Stimulated activated CD8-positive, alpha-beta memory T cell treated with anti-CD3 and anti-CD28 coated beads, Interleukin-4, amount 100 ng/mL, for 24 hours (primary cell): ENCODE measurements around the gene NPAP1.
"Not testable (repeated sequence)": the region's sequence is repeated elsewhere in the genome, so short reads cannot be mapped to it uniquely, and the experiment has no call there.

ENCODE experiments used
- DNase-seq: peaks from one replicate; pipeline ENCODE4 v3.0.0-alpha.2; 2020; ENCODE audit warnings: low read depth

NPAP1 gene, protein sequence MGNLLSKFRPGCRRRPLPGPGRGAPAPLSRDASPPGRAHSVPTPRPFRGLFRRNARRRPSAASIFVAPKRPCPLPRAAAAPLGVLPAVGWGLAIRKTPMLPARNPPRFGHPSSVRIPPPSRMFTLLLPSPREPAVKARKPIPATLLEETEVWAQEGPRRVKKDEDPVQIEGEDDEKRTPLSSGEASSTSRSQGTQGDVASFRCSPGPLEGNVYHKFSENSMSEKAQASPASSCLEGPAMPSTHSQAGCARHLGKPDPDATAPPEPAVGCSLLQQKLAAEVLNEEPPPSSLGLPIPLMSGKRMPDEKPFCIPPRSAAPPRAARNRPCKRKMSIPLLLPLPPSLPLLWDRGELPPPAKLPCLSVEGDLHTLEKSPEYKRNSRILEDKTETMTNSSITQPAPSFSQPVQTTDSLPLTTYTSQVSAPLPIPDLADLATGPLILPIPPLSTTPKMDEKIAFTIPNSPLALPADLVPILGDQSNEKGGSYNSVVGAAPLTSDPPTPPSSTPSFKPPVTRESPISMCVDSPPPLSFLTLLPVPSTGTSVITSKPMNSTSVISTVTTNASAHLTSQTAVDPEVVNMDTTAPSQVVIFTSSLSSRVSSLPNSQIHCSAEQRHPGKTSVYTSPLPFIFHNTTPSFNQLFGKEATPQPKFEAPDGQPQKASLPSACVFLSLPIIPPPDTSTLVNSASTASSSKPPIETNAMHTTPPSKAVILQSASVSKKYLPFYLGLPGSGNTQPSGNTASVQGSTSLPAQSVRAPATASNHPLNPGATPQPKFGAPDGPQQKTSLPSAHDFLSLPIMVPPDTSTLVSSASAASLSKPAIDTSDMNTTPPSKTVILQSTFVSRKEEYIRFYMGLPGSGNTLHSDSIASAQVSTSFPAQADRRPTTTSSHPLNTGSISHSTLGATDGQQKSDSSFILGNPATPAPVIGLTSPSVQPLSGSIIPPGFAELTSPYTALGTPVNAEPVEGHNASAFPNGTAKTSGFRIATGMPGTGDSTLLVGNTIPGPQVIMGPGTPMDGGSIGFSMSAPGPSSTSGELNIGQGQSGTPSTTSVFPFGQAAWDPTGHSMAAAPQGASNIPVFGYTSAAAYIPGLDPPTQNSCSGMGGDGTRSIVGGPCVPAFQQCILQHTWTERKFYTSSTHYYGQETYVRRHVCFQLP

GRCh38 chr15:24675332-24676144 lies at the start of gene NPAP1:
Gene NPAP1, plus strand, starts transcription at chr15:24675775. Its CDS starts 93 bp downstream, at chr15:24675868.
- DNase-seq = no peak

DNA sequence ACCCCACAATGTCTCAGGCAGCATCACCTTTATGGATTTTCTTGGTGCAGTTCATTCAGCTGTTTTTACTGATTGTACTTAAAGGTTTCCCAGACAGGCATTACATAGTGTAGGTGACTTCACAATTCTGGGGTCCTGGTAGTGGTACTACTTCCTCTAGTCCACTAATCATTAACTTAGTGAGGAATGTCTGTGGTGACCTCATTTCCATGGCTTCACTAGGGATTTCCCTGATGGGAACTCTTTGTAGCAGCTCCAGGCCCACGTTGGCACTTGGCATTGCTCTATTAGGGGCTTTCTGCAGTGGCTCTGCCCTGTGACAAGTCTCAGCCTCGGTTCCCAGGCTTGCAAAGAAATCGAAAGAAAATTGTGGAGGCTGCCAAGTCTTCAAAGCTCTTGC lies 48.1 kb upstream of the NPAP1 start:
- no peak for DNase-seq

GRCh38 chr15:24633082-24633481 lies 42.5 kb upstream of the NPAP1 start:
- no peak for DNase-seq

- not testable (repeated sequence) for DNase-seq
Observed at GRCh38 chr15:24639412-24639811, 36.2 kb upstream of the NPAP1 start.

- DNase-seq = no peak
Observed at GRCh38 chr15:24645627-24646026, 29.9 kb upstream of the NPAP1 start.

- DNase-seq = no peak
Observed at GRCh38 chr15:24659622-24660021, 16.0 kb upstream of the NPAP1 start.

- DNase-seq = no peak
Observed at GRCh38 chr15:24662991-24663390, 12.6 kb upstream of the NPAP1 start.

- DNase-seq = no peak
Observed at GRCh38 chr15:24676431-24676830, 856 bp downstream of the NPAP1 start.

- DNase-seq = no peak
Observed at GRCh38 chr15:24678485-24678884, 2.9 kb downstream of the NPAP1 start.

- no peak for DNase-seq
Observed at GRCh38 chr15:24682002-24682401, 6.4 kb downstream of the NPAP1 start.

DNA sequence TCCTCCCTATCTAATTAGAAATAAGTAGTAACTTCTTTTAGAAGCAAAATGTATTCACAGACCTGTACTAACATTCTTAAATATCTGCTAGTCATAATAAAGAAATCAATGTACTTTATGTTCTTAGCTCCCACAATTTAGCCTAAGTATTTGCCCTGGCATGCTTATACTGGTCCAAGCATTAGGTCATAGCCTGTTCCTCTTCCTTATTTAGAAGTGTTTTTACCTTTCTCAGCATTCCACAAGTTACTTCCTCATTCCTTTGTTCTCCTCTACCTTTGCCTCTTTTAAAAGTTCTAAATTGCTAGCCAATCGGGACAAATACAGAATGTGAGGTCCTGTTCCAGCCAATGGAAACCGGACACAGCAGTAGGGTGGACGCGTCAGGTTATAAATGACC lies 7.3 kb downstream of the NPAP1 start:
- DNase-seq = not testable (repeated sequence)

DNA sequence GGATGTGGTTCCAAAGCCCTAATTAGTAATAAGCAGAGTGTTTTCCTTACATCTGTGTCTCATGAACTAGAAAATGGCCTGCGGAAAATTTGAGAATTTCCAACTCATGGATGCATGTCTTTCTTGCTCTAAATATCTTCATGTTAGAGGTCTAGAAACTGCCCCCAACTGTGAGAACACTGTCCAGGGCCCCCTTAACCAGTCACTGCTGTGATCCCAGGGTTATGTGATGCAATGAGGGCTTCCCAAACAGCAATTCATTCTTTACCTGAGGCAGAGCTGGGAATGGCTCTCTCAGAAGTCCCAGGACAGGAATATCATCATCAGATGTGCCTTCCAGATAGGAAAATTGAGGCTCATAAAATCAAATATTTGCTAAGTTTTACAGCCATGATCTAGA lies 8.2 kb downstream of the NPAP1 start:
- DNase-seq = no peak

DNA sequence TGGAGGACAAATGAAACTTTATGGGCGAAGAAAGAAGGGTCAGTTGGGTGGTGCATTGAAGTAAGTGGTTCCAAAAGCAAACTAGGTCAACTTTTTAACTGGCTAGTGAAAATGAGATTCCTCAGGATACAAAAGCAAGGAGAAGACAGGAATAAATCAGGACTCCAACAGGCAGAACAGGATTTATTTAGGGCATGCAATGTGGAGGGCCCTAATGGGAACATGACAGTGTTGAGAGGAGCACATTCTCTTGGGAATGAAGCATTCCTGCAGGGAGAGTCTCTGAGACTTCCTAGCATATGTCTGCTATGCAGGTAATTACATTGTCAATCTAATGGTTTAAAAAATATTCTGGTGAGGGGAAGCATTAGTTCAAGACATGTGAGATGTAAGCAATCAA lies 8.7 kb downstream of the NPAP1 start:
- no peak for DNase-seq

DNA sequence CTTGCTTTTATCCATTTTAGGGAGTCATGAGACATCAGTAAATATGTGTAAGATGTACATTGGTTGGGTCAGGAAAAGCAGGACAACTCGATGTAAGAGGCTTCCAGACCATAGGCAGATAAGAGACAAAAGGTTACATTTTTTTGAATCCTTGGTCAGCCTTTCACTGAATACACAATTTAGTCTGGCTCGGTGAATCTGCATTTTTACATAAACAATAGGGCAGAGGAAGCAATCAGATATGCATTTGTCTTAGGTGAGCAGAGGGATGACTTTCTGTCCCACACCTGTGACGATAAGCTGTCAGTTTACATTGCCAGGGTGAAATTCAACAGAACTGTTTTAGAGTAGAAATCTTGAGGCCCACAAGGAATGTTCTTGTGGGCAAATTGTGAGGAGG lies 20.6 kb downstream of the NPAP1 start:
- no peak for DNase-seq

DNA sequence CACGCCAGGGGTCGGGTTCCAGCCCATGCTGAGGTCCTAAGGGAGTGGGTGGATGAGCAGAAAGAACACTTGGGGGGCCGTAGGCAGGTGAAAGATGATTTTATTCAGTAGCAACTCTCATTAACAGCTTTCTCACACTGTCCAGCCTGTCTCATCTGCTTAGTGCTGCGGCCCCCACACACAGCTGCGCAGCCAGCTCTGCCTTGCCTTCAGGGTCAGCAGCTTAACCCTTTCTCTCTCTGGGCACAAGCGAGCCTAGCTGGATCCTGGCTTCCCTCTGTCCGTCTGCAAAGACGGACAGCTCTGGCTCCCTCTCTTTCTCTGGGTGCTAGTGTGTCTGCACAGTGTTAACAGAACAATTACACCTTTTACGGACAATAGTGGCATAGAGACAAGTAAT lies 21.3 kb downstream of the NPAP1 start:
- DNase-seq = no peak

DNA sequence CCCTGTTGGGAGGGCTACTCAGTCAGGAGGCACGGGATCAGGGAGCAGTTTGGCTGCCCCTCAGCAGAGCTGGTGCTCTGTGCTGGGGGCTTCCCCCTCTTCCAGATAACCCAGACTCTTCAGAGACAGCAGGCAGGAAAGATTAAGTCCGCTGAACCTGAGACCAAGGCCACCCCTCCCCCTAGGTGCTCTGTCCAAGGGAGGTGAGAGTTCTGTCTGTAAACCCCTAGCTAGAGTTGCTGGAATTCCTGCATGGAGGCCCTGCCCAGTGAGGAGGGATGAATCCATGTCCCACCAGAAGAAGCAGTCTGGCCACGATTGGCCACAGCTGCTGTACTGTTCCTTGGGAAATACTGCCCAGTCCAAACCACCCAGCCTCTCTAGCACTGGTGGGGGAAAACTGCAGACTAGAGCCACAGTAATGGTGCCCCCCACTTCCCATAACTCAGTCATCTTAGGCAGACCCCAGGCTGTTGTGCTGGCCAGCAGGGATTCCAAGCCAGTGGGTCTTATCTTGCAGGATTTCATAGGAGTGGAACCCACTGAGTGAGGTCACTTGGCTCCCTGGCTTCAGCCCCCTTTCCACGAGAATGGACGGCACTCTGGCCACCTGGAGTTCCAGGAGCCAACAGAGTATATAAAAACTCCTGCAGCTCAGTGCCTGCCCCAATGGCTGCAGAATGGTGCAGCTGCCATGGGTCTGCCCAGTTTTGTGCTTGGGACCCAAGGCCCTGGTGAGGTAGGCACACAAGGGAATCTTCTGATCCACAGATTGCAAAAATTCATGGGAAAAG lies 42.9 kb downstream of the NPAP1 start:
- no peak for DNase-seq

GRCh38 chr15:24729760-24730159 lies 54.2 kb downstream of the NPAP1 start:
- DNase-seq = no peak
